K562 (cell line): ENCODE measurements around the gene OR4F15.

Experiments used
- CCNT2 ChIP-seq: IDR thresholded peaks from 2 replicates; pipeline ENCODE4 v1.6.1; 2011; ENCODE audit warnings: borderline replicate concordance, low read depth, mild to moderate bottlenecking, moderate library complexity, mixed read lengths, low read length; ENCODE audit not compliant: insufficient read length; ENCODE audit errors: extremely low read depth
- CTCF ChIP-seq, 3 experiments: IDR thresholded peaks in 2 of 3; conservative IDR thresholded peaks in 1 of 3; 2 replicates each; pipeline ENCODE4 v1.5.1; 2011 to 2012; ENCODE audit warnings: low read length in 3 of 3, mild to moderate bottlenecking in 3 of 3, control low read depth in 2 of 3, improper control_type of control experiment in 1 of 3, inconsistent platforms in 1 of 3, low read depth in 1 of 3, mixed read lengths in 1 of 3, moderate library complexity in 1 of 3; ENCODE audit not compliant: insufficient read depth in 2 of 3
- NFXL1 ChIP-seq: fragments of 450-650 bp; formaldehyde crosslinking; IDR thresholded peaks from 2 replicates; pipeline ENCODE4 v1.4.0; 2021; ENCODE audit warnings: mild to moderate bottlenecking
- NR2F6 ChIP-seq: fragments of 450-650 bp; formaldehyde crosslinking; IDR thresholded peaks from 2 replicates; pipeline ENCODE4 v1.4.0; 2020; ENCODE audit warnings: mild to moderate bottlenecking
- RBBP5 ChIP-seq: fragments of 200-600 bp; sonication (generic); IDR thresholded peaks from 2 replicates; pipeline ENCODE4 v1.6.1; 2012; ENCODE audit warnings: borderline replicate concordance, mild to moderate bottlenecking, low read length, control low read depth, inconsistent platforms; ENCODE audit not compliant: insufficient read depth, poor library complexity, severe bottlenecking
- U2AF2 ChIP-seq: fragments of 200-400 bp; formaldehyde crosslinking; optimal IDR thresholded peaks from 2 replicates; pipeline ENCODE3; 2017; ENCODE audit warnings: low read depth, mild to moderate bottlenecking, low read length
- ZNF253 ChIP-seq: fragments of 250-450 bp; sonication (Bioruptor Pico); conservative IDR thresholded peaks from 2 replicates; pipeline ENCODE4 v1.6.1; 2021; ENCODE audit warnings: mild to moderate bottlenecking
- ZNF282 ChIP-seq: sonication (generic); formaldehyde crosslinking; IDR thresholded peaks from 2 replicates; pipeline ENCODE4 v1.8.1; 2023; ENCODE audit warnings: missing genetic modification reagents
- ZNF318 ChIP-seq, 2 experiments: fragments of 450-650 bp; IDR thresholded peaks; 2 replicates each; pipeline ENCODE4 v1.6.1; 2016; ENCODE audit warnings: mild to moderate bottlenecking in 2 of 2, borderline replicate concordance in 1 of 2, low read depth in 1 of 2, moderate library complexity in 1 of 2
- ZNF398 ChIP-seq: fragments of 250-450 bp; sonication (Bioruptor Pico); IDR thresholded peaks from 2 replicates; pipeline ENCODE4 v1.8.0; 2021; ENCODE audit warnings: moderate library complexity, mild to moderate bottlenecking, inconsistent platforms

- TF ChIP-seq ZNF253 (CRISPR knock-in tag) (no peak), RBBP5 (no peak), U2AF2 (no peak), ZNF318 (IDR thresholded peaks at IDR 0.05; ENCODE audit: borderline replicate concordance in 1 of 2, low read depth in 1 of 2) (no peak), CCNT2 (no peak), CTCF (IDR thresholded peaks at IDR 0.05 in 2 of 3, conservative IDR thresholded peaks at IDR 0.05 in 1 of 3; ENCODE audit: insufficient read depth in 2 of 3, low read depth in 1 of 3, low read length in 3 of 3) (no peak), ZNF398 (no peak), NR2F6 (CRISPR knock-in tag) (no peak), ZNF282 (CRISPR knock-in tag) (no peak), NFXL1 (CRISPR knock-in tag) (no peak)
Measured at GRCh38 chr15:101775136-101775535, 36.9 kb upstream of the OR4F15 start.
